PC-9 (cell line): ENCODE results near the gene TENM4.

Experiments
- EZH2 ChIP-seq: fragments of 200-600 bp; sonication (generic); IDR thresholded peaks from 2 replicates; pipeline ENCODE4 v1.8.0; 2017; ENCODE audit warnings: antibody characterized with exemption, low read depth
- TF ChIP-seq, protein P1 (sequence below): fragments of 200-600 bp; sonication (generic); conservative IDR thresholded peaks from 2 replicates; pipeline ENCODE4 v1.6.1; 2017; ENCODE audit warnings: mixed run types, antibody characterized with exemption, mild to moderate bottlenecking, moderate library complexity

DNA sequence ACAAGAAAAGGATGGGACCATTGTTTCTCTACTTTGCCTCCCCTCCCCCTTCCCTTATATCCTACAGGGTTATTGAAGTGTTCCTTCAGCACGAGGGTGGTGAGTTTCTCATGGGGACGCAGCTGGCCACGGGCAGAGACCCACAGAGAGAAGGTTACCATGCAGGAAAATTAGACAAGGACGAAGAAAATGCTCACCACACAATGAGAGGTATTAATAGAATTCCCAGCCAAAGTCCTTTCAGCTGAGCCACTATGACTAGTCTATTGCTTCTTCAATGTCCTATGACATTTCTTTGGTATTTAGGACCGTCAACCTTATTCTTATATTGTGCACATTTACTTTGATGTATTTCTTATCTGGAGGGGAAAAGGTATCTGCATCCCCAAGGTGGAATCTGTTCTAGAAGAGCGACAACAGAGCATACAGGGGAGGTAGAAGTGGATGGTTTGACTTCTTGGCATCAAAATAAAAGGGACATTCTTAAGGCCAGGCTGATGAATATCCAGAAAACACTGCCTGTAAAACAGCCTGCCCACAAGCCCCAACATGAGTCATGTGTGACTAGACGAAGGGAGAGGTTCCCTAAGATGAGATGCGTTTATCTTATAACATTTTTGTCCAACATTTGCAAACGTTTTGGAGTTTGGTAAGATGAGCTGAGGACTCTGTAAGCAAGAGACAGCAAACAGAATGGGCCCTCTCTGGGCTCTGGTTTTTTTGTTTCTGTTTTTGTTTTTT lies 656.3 kb downstream of the TENM4 start:
- TF ChIP-seq EZH2 = no peak
- TF ChIP-seq, protein P1, sequence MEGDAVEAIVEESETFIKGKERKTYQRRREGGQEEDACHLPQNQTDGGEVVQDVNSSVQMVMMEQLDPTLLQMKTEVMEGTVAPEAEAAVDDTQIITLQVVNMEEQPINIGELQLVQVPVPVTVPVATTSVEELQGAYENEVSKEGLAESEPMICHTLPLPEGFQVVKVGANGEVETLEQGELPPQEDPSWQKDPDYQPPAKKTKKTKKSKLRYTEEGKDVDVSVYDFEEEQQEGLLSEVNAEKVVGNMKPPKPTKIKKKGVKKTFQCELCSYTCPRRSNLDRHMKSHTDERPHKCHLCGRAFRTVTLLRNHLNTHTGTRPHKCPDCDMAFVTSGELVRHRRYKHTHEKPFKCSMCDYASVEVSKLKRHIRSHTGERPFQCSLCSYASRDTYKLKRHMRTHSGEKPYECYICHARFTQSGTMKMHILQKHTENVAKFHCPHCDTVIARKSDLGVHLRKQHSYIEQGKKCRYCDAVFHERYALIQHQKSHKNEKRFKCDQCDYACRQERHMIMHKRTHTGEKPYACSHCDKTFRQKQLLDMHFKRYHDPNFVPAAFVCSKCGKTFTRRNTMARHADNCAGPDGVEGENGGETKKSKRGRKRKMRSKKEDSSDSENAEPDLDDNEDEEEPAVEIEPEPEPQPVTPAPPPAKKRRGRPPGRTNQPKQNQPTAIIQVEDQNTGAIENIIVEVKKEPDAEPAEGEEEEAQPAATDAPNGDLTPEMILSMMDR = no peak
